HCT116 (cell line): Measurements from ENCODE around the gene PITRM1.

Source experiments
- CTCF ChIP-seq, 3 experiments: fragments of 200-600 bp in 1 of 3; sonication (generic) in 1 of 3; IDR thresholded peaks in 2 of 3; conservative IDR thresholded peaks in 1 of 3; 2 replicates each; pipeline ENCODE4 v1.5.1; 2012 to 2017; ENCODE audit warnings: low read depth in 2 of 3, low read length in 2 of 3, antibody characterized with exemption in 1 of 3, borderline replicate concordance in 1 of 3, control low read depth in 1 of 3, mild to moderate bottlenecking in 1 of 3, mixed read lengths in 1 of 3, mixed run types in 1 of 3, moderate library complexity in 1 of 3; ENCODE audit not compliant: insufficient read depth in 1 of 3
- EZH2 ChIP-seq: fragments of 200-600 bp; sonication (generic); IDR thresholded peaks from 2 replicates; pipeline ENCODE4 v1.6.1; 2017; ENCODE audit warnings: antibody characterized with exemption, mixed run types
- MAX ChIP-seq: IDR thresholded peaks from 2 replicates; pipeline ENCODE4 v1.6.1; 2012
- ZNF274 ChIP-seq: fragments of 200-500 bp; sonication (Bioruptor generic); IDR thresholded peaks from 2 replicates; pipeline ENCODE4 v1.6.1; 2014; ENCODE audit warnings: mild to moderate bottlenecking, low read depth, low read length, inconsistent platforms
- TF ChIP-seq, protein P1 (sequence below): IDR thresholded peaks from 2 replicates; pipeline ENCODE4 v1.6.1; 2012; ENCODE audit warnings: low read depth
- TF ChIP-seq, protein P2 (sequence below): IDR thresholded peaks from 2 replicates; pipeline ENCODE4 v1.6.1; 2011; ENCODE audit warnings: mild to moderate bottlenecking, low read length, moderate library complexity; ENCODE audit not compliant: insufficient replicate concordance; ENCODE audit errors: extremely low read depth

- TF ChIP-seq, protein P1, sequence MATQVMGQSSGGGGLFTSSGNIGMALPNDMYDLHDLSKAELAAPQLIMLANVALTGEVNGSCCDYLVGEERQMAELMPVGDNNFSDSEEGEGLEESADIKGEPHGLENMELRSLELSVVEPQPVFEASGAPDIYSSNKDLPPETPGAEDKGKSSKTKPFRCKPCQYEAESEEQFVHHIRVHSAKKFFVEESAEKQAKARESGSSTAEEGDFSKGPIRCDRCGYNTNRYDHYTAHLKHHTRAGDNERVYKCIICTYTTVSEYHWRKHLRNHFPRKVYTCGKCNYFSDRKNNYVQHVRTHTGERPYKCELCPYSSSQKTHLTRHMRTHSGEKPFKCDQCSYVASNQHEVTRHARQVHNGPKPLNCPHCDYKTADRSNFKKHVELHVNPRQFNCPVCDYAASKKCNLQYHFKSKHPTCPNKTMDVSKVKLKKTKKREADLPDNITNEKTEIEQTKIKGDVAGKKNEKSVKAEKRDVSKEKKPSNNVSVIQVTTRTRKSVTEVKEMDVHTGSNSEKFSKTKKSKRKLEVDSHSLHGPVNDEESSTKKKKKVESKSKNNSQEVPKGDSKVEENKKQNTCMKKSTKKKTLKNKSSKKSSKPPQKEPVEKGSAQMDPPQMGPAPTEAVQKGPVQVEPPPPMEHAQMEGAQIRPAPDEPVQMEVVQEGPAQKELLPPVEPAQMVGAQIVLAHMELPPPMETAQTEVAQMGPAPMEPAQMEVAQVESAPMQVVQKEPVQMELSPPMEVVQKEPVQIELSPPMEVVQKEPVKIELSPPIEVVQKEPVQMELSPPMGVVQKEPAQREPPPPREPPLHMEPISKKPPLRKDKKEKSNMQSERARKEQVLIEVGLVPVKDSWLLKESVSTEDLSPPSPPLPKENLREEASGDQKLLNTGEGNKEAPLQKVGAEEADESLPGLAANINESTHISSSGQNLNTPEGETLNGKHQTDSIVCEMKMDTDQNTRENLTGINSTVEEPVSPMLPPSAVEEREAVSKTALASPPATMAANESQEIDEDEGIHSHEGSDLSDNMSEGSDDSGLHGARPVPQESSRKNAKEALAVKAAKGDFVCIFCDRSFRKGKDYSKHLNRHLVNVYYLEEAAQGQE = no peak
- TF ChIP-seq MAX (no peak), CTCF (IDR thresholded peaks at IDR 0.05 in 2 of 3, conservative IDR thresholded peaks at IDR 0.05 in 1 of 3; ENCODE audit: borderline replicate concordance in 1 of 3, insufficient read depth in 1 of 3, low read depth in 2 of 3, low read length in 2 of 3) (no peak), ZNF274 (no peak), EZH2 (no peak)
- TF ChIP-seq, protein P2, sequence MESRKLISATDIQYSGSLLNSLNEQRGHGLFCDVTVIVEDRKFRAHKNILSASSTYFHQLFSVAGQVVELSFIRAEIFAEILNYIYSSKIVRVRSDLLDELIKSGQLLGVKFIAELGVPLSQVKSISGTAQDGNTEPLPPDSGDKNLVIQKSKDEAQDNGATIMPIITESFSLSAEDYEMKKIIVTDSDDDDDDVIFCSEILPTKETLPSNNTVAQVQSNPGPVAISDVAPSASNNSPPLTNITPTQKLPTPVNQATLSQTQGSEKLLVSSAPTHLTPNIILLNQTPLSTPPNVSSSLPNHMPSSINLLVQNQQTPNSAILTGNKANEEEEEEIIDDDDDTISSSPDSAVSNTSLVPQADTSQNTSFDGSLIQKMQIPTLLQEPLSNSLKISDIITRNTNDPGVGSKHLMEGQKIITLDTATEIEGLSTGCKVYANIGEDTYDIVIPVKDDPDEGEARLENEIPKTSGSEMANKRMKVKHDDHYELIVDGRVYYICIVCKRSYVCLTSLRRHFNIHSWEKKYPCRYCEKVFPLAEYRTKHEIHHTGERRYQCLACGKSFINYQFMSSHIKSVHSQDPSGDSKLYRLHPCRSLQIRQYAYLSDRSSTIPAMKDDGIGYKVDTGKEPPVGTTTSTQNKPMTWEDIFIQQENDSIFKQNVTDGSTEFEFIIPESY = no peak
Measured at GRCh38 chr10:3150961-3151360, 21.6 kb downstream of the PITRM1 start.
